ENCODE data around the gene TMEM181. TPM values are rescaled to one million over a fixed set of nuclear protein-coding genes. Genes with fewer than 3 reads are reported as not detected.
"Not testable (repeated sequence)": the region's sequence is repeated elsewhere in the genome, so short reads cannot be mapped to it uniquely, and the experiment has no call there.

The TMEM181 gene
- polyA plus RNA-seq (ENCODE audit: insufficient read length), result 17.2 TPM

DNA sequence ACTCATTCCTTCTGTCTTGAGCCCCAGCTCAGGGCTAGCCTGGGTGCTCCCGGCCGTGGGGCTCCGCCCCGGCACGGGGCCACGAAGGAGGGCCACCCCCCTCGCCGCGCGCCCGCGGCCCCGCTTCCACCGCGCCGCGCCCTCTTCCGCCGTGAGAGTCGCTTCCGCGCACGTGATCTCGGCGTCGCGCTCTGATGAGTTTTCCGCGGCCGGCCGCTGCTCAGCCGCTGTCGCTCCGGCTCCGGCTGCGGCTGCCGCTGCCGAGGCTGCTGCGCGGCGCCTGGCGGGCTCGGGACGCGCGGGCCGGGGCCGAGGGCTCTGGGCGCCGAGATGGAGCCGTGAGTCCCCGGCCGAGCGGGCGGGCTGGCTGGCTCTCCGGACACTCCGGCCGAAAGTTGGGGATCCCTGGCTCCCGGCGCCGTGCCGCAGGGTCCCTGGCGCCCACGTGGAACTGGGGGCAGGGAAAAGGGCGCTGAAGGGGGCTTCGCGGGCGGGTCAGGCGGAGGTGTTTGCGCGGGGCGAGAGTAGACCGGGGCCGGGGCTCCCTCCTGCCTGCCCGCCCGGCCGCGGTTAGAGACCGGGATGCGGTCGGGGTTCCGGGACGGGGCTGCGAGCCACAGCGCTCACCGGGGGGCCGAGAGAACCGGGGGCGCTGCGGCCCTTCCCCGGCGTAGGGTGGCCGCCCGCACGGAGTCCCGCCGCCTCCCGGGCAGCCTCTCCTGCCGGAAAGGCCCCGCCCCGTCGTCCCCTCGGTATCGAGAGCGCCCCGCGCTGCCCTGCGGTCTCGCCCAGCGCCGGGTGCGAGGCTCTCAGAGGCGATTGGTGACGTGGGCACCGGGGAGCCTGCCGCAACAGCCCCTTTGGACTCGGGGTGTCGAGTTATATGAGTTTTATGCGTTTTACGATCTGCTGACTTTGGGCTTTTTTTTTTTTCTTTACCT is at the start of gene TMEM181:
TMEM181 (plus strand) TSS at position 197 of the 941 bp plus-strand sequence; CDS start at position 331, 134 bp downstream.
- peak; percentile 92 for DNase-seq

GRCh38 chr6:158512809-158513208 is 47.1 kb upstream of the TMEM181 start:
- DNase-seq, result no peak

DNA sequence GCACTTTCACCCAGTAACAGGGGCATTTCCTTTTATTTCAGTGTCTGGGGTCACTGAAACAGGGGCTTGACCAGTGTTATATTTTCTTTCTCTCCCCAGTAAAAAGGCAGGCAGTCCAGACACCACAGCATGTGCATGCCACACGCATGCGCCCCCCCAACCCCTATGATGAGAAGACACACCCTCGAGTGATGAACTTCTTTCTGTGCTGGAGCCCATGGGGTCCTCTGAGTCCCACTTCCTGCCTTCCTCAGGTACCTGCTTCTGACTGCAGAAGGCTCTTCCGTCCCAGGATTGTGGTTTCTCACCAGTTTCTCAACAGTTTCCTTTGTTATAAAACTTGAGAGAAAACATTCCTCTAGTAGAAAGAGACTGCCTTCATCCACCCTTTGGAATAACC is 45.7 kb upstream of the TMEM181 start:
- DNase-seq, result no peak

DNA sequence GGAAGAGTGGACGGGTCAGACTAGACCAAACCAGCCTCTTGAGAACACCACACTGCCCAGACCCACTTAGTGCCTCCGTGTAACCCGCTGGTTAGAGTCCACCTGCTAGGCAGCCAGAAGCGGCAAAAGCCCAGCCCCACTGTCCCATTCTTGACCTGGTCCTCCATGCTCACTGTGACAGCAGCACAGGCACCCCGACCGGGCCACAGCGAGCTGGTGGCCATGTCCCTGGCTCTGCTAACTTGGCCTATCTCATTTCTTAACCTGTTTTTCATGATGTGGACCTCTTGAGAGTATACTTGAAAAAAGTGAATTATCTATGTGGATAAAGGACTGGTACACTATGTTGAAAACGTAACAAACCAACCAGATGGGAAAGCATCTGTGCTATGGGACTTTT is 44.9 kb upstream of the TMEM181 start:
- no peak for DNase-seq

DNA sequence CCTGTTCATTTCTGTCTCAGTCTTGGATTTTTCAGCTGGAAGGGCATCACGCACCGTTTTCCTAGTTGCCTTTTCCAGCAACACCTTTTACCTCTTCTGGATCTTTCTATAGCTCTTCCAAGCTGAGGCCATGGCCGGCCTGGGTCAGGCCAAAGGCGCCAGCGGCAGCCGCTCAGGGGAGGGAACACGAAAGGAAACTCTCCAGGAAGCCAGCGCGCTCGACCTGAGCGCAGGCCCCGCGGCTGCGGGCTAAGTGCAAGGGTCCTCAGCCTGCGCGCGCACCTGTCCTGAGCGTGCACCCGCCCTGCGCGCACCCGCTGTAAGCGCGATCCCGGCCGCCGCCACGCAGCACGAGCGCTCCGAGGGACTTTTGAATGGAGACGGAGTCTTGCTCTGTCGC is 43.8 kb upstream of the TMEM181 start:
- DNase-seq, result no peak

DNA sequence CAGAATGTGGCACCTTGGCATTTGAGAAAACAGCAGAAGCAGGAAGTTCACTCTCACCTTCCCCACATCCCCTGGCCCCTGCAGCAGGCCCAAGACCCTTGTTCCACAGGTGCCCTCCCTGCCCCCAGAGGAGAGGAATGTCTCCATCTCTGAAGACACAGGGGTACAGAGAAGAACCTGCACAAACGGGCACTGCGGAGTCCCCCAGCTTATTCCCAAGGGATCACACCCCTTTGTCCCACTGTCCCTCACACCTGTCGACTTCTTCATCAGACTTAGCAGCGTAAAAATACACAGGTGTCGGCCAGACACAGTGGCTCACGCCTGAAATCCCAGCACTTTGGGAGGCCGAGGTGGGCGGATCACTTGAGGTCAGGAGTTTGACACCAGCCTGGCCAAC is 42.9 kb upstream of the TMEM181 start:
- DNase-seq, result no peak

GRCh38 chr6:158517581-158517980 is 42.3 kb upstream of the TMEM181 start:
- no peak for DNase-seq

DNA sequence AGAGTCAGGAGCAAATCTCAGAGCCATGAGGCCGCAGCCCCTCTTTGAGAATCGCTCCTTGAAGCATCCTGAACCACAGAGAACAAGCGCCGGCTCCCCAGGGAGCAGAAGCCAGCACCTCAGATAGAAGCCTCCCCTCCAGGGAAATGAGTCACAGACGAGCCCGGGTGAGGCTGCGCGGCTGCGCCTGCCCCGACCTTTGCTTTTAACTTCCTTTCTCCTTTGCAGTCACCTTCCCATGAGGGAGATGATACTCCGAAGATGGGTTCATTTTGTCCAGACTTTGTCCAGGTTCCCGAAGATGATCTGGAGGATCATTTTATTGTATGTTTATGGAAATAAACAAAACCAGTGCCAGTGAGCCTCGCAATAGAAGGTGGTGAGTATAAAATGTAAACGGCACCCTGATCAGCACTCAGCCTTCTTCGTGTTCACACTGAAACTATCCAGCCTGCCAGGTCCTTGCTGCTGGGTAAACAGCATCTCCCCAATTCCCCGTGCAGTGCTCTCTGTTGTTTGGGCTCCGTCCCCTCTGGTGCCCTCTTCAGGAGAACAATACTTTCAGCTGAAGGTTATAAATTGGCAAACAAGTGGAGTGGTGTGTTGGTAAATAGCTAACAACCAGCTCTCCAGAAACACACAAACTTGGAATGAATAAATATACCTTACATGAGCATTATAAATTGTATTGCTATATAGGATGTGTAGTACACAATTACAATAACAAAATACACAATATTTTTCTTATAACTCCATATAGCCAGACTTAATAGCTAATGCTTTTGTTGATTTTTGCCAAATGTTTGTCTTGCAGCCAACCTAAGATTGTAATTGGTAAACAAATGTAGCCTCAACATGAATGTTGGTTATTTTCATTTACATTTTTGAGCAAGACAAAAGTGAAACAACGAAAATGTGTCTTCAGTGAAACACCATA is 41.4 kb upstream of the TMEM181 start:
- peak; percentile 49 for DNase-seq

DNA sequence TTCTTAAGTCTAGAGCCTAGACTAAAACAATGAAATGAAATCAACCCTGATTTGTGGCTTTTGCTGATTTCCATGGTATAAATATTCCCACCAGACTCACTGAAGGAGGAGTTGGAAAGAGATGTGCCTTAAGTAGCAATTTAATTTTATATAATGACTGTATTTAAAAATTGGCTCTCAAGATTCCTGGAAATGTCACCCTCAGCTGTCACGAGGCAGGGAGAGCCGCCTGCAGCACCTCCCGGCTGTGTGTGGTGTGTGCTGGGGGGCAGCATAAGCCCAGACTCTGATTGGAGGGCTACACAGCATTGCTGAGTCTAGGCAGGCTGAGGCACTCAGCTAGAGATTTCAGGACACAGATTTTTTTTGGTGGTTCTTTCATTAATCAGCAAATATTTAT is 40.6 kb upstream of the TMEM181 start:
- no peak for DNase-seq

GRCh38 chr6:158519761-158520160 is 40.1 kb upstream of the TMEM181 start:
- no peak for DNase-seq

- not testable (repeated sequence) for DNase-seq
Measured at GRCh38 chr6:158520975-158521374, 38.9 kb upstream of the TMEM181 start.

GRCh38 chr6:158521759-158522158 is 38.1 kb upstream of the TMEM181 start:
- no peak for DNase-seq

DNA sequence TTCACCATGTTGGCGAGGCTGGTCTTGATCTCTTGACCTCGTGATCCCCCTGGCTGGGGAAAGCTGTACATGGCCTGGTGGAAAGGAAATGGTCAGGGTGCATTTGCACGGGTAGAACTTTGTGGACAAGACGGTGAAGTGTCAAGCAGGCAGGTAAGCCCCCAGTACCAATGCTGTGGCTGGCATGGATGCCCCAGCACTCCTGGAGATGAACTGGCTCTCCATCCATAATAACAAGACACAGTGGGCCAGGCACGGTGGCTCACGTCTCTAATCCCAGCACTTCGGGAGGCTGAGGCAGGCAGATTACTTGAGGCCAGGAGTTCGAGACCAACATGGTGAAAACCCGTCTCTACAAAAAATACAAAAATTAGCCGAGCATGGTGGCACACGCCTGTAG is 37.3 kb upstream of the TMEM181 start:
- no peak for DNase-seq

DNA sequence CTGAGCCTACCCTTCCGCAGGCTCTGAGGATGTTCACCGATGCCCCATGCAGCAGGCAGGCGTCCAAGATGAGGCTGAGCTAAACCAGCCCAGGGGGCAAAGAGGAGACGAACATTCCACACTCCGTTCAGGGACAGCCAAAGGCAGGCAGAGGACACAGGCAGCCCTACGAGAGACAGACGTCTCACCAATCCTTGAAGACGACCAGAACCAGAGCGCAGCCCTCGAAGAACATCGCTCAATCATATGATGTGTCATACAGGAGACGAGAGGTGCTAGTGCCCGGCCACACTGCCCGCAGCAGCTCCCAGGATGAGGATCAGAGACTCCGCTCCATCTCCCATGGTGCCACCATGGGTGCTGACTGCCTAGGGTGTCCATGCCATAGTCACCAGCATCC is 35.6 kb upstream of the TMEM181 start:
- DNase-seq, result no peak

GRCh38 chr6:158527858-158528257 is 32.0 kb upstream of the TMEM181 start:
- not testable (repeated sequence) for DNase-seq

GRCh38 chr6:158528826-158529225 is 31.1 kb upstream of the TMEM181 start:
- no peak for DNase-seq

GRCh38 chr6:158529629-158530028 is 30.3 kb upstream of the TMEM181 start:
- DNase-seq, result no peak

DNA sequence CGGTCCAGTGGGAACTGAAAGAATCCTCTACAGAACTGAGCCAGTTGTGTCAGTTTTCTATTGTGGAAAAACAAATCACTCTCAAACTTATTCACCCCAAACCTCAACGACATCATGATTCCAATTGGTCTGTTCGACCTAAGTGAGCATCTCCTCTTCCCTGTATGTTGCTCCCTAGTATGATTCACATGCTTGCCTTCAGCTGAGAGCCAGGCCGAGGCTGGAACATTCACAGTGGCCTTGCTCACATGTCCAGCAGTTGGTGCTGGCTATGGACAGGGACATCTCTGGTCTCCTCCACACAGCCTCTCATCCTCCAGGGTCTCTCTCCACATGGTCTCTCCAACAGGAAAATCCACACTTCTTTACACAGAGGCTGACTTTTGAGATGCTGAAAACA is 28.3 kb upstream of the TMEM181 start:
- no peak for DNase-seq

DNA sequence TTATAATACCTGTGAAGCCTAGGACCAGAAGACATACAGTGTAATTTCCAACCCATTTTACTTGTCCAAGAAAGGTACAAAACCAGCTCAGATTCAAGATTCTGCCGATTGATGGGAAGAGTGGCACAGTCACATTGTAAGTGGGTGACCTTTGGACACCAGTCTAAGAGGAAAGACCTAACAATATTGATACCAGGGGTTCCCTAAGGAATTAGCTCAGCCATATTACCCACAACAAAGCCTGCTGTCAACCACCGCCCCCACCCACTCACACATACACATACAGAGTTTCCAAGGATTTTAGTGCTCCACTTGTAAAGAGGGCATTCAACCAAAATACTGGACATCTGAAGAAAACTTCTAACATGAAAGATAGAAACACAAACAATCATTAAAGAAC is 27.9 kb upstream of the TMEM181 start:
- DNase-seq, result no peak

DNA sequence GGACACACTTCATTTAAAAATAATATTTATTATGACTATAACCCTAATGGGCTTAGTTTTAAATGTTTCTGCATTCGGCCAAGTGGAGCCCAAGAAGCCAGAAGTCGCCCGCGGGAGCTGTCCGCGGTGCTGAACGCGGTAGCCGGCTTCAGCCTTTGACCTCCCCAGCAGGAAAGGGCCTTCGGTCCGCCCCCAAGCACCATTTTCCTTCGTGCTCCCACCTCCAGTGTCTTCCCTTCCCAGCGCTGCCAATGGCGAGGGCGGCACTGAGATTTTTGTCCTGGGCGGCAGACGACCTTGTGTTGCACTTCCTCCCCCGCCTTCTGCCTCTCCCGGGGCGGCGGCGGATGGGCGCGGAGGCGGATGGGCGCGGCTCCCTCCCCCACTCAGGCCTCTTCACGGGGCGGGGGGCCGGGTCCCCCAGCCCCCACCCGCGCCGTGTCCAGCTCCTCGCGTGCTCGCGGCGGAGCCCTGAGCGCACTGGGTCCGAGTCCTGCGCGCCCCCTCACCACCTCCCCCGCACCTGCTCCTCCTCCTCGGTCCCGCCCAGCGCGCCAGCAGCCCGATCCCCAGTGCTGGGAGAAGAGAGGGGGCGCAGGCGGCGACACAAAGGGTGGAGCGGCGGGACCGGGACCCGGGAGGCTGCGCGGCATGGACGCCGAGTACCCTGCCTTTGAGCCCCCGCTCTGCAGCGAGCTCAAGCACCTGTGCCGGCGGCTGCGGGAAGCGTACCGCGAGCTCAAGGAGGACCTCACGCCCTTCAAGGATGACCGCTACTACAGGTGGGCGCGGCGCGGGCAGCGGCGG is 23.6 kb upstream of the TMEM181 start:
- DNase-seq, result peak; percentile 84

GRCh38 chr6:158536891-158537798 is 22.7 kb upstream of the TMEM181 start:
- peak; percentile 58 for DNase-seq

Measured in hindlimb muscle (tissue), 1 donor.